Breast epithelium (tissue), 3 donors: ENCODE results near the gene URM1.

Experiments used
- POLR2A ChIP-seq: fragments of 450-650 bp; IDR thresholded peaks from one replicate; pipeline ENCODE4 v1.6.1; 2016; ENCODE audit warnings: antibody characterized with exemption, mild to moderate bottlenecking, moderate library complexity
- TF ChIP-seq, protein P1 (sequence below), 3 donors: fragments of 450-650 bp; IDR thresholded peaks; one replicate each; pipeline ENCODE4 v1.5.1; 2016 to 2017; ENCODE audit warnings: antibody characterized with exemption in 3 of 3, mild to moderate bottlenecking in 3 of 3, moderate library complexity in 3 of 3

DNA sequence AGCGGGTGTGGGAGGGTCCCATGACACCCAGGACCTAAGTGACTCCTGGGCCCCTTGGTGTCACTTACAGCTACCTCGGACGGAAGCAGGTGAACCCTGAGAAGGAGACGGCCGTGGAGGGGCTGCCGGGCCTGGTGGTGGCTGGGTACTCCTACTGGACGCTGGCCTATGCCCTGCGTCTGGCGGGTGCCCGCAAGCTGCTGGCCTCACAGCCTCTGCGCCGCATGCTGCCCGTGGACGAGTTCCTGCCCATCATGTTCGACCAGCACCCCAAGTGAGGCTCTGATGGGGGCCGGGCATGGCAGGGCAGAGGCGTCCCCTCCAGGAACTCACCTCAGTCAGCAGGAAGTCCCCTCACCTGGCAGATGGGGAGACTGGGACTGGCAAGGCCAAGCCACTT, 63.2 kb downstream of the URM1 start:
- TF ChIP-seq, protein P1, sequence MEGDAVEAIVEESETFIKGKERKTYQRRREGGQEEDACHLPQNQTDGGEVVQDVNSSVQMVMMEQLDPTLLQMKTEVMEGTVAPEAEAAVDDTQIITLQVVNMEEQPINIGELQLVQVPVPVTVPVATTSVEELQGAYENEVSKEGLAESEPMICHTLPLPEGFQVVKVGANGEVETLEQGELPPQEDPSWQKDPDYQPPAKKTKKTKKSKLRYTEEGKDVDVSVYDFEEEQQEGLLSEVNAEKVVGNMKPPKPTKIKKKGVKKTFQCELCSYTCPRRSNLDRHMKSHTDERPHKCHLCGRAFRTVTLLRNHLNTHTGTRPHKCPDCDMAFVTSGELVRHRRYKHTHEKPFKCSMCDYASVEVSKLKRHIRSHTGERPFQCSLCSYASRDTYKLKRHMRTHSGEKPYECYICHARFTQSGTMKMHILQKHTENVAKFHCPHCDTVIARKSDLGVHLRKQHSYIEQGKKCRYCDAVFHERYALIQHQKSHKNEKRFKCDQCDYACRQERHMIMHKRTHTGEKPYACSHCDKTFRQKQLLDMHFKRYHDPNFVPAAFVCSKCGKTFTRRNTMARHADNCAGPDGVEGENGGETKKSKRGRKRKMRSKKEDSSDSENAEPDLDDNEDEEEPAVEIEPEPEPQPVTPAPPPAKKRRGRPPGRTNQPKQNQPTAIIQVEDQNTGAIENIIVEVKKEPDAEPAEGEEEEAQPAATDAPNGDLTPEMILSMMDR (IDR thresholded peaks at IDR 0.05): no peak
- no peak for TF ChIP-seq POLR2A
